ENCODE results near the gene UBA5.

- TF ChIP-seq, protein P1, sequence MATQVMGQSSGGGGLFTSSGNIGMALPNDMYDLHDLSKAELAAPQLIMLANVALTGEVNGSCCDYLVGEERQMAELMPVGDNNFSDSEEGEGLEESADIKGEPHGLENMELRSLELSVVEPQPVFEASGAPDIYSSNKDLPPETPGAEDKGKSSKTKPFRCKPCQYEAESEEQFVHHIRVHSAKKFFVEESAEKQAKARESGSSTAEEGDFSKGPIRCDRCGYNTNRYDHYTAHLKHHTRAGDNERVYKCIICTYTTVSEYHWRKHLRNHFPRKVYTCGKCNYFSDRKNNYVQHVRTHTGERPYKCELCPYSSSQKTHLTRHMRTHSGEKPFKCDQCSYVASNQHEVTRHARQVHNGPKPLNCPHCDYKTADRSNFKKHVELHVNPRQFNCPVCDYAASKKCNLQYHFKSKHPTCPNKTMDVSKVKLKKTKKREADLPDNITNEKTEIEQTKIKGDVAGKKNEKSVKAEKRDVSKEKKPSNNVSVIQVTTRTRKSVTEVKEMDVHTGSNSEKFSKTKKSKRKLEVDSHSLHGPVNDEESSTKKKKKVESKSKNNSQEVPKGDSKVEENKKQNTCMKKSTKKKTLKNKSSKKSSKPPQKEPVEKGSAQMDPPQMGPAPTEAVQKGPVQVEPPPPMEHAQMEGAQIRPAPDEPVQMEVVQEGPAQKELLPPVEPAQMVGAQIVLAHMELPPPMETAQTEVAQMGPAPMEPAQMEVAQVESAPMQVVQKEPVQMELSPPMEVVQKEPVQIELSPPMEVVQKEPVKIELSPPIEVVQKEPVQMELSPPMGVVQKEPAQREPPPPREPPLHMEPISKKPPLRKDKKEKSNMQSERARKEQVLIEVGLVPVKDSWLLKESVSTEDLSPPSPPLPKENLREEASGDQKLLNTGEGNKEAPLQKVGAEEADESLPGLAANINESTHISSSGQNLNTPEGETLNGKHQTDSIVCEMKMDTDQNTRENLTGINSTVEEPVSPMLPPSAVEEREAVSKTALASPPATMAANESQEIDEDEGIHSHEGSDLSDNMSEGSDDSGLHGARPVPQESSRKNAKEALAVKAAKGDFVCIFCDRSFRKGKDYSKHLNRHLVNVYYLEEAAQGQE (tag by site-specific recombination; IDR thresholded peaks at IDR 0.05), result no peak
- no peak for TF ChIP-seq SP2 (tag by site-specific recombination; IDR thresholded peaks at IDR 0.05)
- TF ChIP-seq, protein P2, sequence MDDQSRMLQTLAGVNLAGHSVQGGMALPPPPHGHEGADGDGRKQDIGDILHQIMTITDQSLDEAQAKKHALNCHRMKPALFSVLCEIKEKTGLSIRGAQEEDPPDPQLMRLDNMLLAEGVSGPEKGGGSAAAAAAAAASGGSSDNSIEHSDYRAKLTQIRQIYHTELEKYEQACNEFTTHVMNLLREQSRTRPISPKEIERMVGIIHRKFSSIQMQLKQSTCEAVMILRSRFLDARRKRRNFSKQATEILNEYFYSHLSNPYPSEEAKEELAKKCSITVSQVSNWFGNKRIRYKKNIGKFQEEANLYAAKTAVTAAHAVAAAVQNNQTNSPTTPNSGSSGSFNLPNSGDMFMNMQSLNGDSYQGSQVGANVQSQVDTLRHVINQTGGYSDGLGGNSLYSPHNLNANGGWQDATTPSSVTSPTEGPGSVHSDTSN (CRISPR knock-in tag; IDR thresholded peaks at IDR 0.05), result no peak
- TF ChIP-seq CTCF (tag by site-specific recombination; IDR thresholded peaks at IDR 0.05), result no peak
- TF ChIP-seq, protein P3, sequence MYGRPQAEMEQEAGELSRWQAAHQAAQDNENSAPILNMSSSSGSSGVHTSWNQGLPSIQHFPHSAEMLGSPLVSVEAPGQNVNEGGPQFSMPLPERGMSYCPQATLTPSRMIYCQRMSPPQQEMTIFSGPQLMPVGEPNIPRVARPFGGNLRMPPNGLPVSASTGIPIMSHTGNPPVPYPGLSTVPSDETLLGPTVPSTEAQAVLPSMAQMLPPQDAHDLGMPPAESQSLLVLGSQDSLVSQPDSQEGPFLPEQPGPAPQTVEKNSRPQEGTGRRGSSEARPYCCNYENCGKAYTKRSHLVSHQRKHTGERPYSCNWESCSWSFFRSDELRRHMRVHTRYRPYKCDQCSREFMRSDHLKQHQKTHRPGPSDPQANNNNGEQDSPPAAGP (tag by site-specific recombination; IDR thresholded peaks at IDR 0.05), result no peak
- TF ChIP-seq YY1 (tag by site-specific recombination; IDR thresholded peaks at IDR 0.05), result no peak
- TF ChIP-seq, protein P4, sequence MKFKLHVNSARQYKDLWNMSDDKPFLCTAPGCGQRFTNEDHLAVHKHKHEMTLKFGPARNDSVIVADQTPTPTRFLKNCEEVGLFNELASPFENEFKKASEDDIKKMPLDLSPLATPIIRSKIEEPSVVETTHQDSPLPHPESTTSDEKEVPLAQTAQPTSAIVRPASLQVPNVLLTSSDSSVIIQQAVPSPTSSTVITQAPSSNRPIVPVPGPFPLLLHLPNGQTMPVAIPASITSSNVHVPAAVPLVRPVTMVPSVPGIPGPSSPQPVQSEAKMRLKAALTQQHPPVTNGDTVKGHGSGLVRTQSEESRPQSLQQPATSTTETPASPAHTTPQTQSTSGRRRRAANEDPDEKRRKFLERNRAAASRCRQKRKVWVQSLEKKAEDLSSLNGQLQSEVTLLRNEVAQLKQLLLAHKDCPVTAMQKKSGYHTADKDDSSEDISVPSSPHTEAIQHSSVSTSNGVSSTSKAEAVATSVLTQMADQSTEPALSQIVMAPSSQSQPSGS (tag by site-specific recombination; IDR thresholded peaks at IDR 0.05; ENCODE audit: low read depth), result no peak
- TF ChIP-seq ZNF707 (tag by site-specific recombination; IDR thresholded peaks at IDR 0.05), result no peak
- no peak for TF ChIP-seq ZSCAN4 (tag by site-specific recombination; IDR thresholded peaks at IDR 0.05)
- TF ChIP-seq, protein P5, sequence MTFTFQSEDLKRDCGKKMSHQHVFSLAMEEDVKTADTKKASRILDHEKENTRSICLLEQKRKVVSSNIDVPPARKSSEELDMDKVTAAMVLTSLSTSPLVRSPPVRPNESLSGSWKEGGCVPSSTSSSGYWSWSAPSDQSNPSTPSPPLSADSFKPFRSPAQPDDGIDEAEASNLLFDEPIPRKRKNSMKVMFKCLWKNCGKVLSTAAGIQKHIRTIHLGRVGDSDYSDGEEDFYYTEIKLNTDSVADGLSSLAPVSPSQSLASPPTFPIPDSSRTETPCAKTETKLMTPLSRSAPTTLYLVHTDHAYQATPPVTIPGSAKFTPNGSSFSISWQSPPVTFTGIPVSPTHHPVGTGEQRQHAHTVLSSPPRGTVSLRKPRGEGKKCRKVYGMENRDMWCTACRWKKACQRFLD (tag by site-specific recombination; IDR thresholded peaks at IDR 0.05), result no peak
- TF ChIP-seq ZNF664 (tag by site-specific recombination; IDR thresholded peaks at IDR 0.05), result no peak
- TF ChIP-seq SALL2 (tag by site-specific recombination; IDR thresholded peaks at IDR 0.05; ENCODE audit: borderline replicate concordance), result no peak
- TF ChIP-seq, protein P6, sequence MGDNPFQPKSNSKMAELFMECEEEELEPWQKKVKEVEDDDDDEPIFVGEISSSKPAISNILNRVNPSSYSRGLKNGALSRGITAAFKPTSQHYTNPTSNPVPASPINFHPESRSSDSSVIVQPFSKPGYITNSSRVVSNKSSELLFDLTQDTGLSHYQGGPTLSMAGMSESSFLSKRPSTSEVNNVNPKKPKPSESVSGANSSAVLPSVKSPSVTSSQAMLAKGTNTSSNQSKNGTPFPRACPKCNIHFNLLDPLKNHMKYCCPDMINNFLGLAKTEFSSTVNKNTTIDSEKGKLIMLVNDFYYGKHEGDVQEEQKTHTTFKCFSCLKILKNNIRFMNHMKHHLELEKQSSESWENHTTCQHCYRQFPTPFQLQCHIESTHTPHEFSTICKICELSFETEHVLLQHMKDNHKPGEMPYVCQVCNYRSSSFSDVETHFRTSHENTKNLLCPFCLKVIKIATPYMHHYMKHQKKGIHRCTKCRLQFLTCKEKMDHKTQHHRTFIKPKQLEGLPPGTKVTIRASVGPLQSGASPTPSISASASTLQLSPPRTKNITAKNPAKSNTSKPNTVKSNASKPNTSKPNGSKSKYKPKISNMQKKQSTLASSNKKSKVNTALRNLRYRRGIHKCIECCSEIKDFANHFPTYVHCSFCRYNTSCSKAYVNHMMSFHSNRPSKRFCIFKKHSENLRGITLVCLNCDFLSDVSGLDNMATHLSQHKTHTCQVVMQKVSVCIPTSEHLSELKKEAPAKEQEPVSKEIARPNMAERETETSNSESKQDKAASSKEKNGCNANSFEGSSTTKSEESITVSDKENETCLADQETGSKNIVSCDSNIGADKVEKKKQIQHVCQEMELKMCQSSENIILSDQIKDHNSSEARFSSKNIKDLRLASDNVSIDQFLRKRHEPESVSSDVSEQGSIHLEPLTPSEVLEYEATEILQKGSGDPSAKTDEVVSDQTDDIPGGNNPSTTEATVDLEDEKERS (tag by site-specific recombination; IDR thresholded peaks at IDR 0.05), result no peak
Observed at GRCh38 chr3:132695422-132695821, 35.3 kb downstream of the UBA5 start.

Measured in HEK293 (cell line).